ENCODE measurements around the gene ZCWPW1.

GRCh38 chr7:100358857-100359212 lies 69.7 kb downstream of the ZCWPW1 start:
- no peak for TF ChIP-seq CTCF (IDR thresholded peaks at IDR 0.05)
- TF ChIP-seq POLR2A (IDR thresholded peaks at IDR 0.05) = no peak
